Left kidney (tissue), 2 donors: ENCODE results near the gene ATP6V0A4. TPM values are rescaled to one million over a fixed set of nuclear protein-coding genes. Genes with fewer than 3 reads are reported as not detected.
A peak's percentile ranks its signal among the peaks of the same experiment; 100 is the strongest.
"Not testable (repeated sequence)": the region's sequence is repeated elsewhere in the genome, so short reads cannot be mapped to it uniquely, and the experiment has no call there.

Experiments used
- DNase-seq: peaks from one replicate; pipeline ENCODE4 v3.0.0-alpha.2; 2013
- polyA plus RNA-seq: library from polyadenylated mRNA; unstranded; fragments of 120-200 nt; gene quantifications from one replicate; pipeline ENCODE4 v1.2.1, GENCODE V29; 2013; ENCODE audit not compliant: insufficient read length

The ATP6V0A4 gene
- polyA plus RNA-seq, 1 donor: 58.9 TPM

DNA sequence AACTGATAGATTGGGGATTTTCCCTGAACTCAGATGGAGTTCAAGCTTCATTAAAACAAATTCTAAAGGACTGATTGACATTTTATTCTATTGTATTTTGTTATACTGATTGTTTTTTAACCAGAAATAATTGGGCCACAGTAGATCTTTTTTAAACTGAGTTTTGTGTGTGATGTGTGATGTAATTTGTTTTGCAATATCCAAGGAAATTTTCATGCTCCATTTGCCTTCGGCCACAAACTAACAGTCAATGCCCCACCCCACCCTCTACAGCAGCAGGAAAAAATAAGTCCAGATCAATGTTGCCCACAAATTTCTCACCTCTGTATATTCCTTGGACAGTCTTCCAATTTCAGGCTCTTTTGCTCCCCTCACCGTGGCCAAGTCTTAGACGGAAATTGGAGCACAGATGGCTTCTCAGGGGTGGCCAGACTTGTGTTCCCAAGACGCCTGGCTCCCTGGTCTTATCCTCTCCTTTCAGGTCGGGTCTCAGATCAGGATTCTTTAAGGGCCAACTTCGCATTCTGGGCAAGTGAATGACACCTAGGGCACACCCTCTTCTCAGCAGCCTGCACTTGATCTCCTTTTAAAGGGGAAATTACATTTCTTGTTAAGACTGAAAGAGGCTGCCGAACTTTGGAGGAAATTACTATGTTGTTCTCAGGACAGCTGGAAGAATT, 97.0 kb downstream of the ATP6V0A4 start, which contains the start of gene SVOPL:
TSS of gene SVOPL (minus strand) at position 506 of the 680 bp plus-strand sequence. CDS start 22,317 bp downstream, outside the sequence.
- DNase-seq: no peak

- DNase-seq: no peak
Observed at GRCh38 chr7:138699661-138700060, 98.3 kb downstream of the ATP6V0A4 start.

DNA sequence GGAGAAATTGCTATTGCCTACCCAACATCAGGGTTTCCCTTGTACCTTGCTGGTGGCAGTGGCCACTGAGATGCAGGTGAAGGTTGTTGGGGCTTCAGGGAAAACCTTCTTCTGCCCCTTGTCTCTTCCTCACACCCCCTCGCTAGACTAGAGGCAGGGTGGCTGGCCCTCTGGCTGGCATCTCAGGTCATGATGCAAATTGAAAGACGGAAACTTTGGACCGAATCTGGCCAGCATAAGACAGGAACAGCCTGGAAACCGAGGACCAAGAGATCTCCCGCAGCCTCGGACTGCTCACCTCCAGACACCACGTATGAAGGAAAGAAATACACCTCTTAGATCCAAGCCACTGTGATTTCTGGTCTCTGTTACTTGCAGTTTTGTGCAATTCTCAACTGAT, 99.7 kb downstream of the ATP6V0A4 start:
- DNase-seq: no peak

- DNase-seq: no peak
Observed at GRCh38 chr7:138697535-138698182, 100.3 kb downstream of the ATP6V0A4 start.

- DNase-seq: not testable (repeated sequence)
Observed at GRCh38 chr7:138695776-138696175, 102.2 kb downstream of the ATP6V0A4 start.

DNA sequence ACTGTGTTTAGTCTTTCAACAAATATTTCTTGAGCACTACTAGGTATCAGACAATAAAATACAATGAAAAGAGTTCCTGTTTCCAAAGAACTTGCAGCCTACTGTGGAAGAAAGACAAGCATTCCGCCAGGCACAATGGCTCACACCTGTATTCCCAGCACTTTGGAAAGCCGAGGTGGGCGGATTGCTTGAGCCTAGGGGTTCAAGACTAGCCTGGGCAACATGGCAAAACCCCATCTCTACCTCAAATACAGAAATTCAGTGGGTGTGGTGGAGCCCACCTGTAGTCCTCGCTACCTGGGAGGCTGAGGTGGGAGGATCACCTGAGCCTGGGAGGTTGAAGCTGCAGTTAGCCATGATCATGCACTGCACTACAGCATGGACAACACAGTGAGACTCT, 102.9 kb downstream of the ATP6V0A4 start:
- DNase-seq: no peak

DNA sequence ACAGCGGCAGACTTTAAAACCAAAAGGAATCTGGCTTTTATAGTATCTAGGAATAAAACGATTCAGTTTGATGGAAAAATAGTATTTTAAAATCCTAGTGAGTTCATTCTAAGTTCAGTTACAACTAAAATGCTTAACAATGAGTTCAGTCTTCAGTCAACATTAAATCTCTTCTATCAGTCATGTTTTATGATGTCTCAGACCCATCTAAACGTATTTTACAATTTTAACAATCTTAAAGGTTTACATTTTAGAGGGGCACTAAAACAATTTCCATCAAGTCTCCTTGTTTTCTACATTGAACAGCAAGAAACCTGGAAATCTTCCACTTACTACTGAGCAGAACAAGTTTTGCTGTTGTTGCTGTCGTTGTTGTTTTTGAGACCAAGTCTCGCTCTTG, 106.8 kb downstream of the ATP6V0A4 start:
- DNase-seq: peak; percentile 33

DNA sequence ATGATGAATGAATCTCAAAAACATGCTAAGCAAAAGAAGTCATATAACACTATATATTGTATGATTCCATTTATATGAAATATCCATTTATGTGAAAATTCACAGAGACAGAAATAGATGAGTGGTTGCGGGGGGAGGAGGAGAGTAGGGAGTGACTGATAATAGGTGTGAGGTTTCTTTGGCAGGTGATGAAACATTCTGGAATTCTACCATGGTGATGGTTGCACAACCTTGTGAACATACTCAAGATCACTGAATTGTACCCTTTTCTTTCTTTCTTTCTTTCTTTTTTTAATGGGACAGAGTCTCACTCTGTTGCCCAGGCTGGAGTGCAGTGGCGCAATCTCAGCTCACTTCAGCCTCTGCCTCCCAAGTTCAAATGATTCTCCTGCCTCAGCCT, 107.5 kb downstream of the ATP6V0A4 start:
- DNase-seq: no peak

- DNase-seq: not testable (repeated sequence)
Observed at GRCh38 chr7:138688037-138688436, 110.0 kb downstream of the ATP6V0A4 start.

DNA sequence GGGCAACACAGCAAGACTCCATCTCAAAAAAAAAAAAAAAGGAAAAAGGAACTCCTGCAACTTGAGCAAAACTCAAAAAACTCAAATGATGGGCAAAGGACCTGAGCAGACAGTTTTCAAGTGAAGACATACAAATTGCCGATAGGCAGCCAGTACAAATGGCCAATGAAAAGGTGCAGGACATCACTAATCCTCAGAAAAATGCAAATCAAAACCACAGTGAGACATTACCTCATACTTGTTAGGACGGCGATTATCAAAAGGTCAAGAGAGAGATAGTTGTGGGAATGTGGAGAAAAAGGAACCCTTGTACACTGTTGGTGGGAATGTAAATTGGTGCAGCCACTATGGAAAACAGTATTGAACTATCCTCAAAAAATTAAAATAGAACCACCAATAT, 113.7 kb downstream of the ATP6V0A4 start:
- DNase-seq: no peak

GRCh38 chr7:138679793-138680192, 118.2 kb downstream of the ATP6V0A4 start:
- no peak for DNase-seq

DNA sequence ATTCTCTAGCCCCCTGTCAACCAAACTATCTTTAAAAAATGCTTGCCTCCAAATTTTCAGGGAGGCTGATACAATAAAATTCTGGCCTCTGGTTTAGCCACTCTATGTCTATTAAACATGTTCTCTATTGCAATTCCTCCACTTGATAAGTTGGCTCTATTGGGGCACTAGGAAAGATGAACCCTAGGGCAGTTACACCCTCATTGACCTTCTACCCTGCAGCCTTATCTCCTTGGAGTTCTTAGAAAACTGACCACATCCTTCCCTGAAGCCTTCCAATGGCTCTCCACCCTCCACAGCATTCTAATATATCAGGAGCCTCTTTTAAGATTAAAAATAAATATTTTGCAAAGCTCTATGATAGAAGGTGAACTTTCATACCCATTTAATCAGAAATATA, 127.4 kb downstream of the ATP6V0A4 start:
- no peak for DNase-seq

DNA sequence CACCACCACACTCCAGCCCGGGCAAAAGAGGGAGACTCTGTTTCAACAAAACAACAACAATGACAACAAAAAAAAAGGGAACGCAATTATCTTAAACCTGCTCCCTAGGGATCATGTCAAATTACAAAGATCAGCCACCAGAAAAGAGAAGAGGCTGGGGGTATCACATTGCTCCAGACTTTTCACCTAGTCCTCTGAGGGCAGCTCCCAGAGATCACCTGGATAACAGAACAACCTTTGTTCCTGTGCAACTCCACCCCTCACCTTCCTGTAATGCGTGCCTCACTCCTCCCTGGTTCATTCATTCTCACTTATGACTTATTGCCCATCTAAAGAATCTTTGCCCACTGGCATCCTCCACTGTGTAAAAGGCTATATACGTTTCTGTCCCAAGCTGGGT, 128.6 kb downstream of the ATP6V0A4 start:
- no peak for DNase-seq

DNA sequence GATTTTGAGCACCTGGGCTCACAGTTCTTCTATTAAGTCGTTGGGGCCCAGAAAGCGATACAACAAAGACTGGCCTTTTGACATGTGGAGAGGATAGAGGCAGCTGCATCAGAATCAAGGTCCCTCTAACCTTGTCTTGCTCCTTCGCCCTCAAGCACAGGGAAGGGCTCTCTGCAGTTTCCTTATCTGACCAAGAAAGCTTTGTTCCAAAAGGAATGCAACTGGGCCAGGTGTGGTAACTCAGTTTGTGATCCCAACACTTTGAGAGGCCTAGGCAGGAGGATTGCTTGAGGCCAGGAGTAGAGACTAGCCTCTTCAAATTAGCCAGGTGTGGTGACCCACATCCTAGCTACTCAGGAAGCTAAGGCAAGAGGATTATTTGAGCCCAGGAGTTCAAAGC, 129.1 kb downstream of the ATP6V0A4 start:
- no peak for DNase-seq

DNA sequence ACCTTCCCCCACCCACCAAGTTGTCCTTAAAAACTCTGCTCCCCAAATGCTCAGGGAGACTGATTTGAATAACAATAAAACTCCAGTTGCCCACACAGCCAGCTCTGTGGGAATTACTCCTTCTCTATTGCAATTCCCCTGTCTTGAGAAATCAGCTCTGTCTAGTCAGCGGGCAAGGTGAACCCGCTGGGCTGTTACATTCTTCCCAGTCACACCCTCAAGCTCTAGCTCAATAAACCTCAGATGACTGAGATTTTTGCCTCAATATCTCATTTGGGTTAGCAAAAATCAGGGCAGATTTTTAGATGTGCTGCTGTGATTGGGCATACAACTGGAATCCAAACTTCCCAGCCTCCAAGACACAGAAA, 129.8 kb downstream of the ATP6V0A4 start:
- DNase-seq: no peak

DNA sequence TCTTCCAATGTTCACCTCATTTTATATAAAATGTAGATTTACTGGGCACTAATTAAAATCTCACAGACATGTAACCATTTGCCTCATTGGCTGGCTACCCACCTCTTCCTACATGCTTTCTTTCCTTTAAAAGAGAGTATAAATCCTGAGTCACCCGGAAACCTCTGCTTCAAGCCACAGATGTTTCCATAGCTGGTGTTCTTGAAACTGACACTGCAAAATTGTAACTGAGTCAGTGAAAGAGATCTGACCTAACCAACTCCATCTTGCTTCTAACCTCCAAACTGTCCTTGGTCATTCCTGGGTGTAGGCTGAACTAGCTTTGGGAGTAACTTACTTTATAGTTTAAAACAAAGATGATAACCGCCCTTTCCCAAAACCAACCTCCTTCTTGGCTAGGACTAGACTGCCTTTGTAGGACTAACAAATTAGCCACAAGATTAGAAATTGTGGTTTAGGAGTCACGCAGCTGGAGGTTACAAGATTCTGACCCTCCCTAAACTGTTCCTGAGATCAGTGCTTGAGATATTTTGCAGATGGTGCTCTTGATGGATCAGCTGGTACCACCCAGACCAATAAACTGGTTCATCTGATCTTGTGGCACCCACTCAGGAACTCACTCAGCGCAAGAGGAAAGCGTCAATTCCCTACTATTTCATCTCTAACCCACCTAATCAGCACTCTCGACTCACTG, 130.3 kb downstream of the ATP6V0A4 start:
- no peak for DNase-seq

DNA sequence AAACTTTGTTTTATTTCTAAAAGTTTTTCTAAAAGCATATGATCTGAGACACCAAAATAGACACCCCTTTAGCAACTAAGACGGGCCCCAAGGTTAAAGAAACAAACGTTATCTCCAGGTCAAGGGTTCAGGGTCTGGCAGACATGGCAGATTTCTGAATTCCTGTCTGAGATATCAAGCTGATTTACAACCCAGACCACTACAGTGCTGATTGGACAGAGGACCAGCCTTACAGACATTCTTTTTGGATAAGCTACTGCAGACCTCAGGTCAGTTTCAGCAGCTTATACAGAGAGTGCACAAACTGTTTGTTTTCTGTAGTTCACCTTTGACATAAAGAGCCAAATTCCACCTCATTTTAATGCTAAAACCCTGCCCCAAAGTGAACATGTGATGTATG, 131.6 kb downstream of the ATP6V0A4 start:
- no peak for DNase-seq

DNA sequence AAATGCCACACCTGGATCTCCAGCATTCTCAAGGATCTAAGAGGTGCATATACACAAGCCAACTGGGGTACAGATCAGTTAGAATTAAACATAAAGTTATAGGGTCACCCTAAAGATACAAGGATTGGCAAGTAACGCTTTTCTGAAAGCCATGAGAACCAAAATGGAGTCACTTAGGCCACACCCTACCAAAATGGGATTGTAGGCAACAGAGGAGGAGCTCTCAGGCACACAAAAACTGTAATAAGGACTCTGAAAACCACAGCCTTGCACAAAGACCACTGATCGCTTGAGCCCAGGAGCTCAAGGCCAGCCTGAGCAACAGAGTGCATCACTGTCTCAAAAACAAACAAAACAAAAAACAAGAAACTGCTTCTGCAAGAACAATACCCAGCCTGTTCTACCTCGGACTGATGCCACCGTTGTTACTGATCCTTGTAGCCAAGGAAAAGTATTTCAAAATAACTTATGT, 132.3 kb downstream of the ATP6V0A4 start:
- no peak for DNase-seq

DNA sequence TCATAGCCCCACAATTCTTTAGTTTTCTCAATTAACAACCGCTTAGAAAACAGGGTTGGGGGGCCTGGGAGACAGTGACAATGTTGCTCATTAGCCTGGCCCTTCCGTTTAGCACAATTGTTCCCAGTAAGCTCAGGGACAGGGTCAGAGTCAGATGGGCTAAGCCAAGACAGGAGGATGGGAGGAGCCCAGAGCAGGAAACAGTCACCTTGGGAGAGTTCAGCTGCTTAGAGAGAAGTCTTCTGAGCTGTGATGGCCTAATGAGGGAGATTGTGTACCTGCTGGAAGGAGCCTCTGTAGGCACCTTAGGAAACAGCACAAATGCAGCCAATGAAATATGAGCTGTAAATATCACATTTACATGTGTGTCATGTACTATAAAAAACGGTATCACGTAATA, 132.7 kb downstream of the ATP6V0A4 start:
- DNase-seq: no peak

DNA sequence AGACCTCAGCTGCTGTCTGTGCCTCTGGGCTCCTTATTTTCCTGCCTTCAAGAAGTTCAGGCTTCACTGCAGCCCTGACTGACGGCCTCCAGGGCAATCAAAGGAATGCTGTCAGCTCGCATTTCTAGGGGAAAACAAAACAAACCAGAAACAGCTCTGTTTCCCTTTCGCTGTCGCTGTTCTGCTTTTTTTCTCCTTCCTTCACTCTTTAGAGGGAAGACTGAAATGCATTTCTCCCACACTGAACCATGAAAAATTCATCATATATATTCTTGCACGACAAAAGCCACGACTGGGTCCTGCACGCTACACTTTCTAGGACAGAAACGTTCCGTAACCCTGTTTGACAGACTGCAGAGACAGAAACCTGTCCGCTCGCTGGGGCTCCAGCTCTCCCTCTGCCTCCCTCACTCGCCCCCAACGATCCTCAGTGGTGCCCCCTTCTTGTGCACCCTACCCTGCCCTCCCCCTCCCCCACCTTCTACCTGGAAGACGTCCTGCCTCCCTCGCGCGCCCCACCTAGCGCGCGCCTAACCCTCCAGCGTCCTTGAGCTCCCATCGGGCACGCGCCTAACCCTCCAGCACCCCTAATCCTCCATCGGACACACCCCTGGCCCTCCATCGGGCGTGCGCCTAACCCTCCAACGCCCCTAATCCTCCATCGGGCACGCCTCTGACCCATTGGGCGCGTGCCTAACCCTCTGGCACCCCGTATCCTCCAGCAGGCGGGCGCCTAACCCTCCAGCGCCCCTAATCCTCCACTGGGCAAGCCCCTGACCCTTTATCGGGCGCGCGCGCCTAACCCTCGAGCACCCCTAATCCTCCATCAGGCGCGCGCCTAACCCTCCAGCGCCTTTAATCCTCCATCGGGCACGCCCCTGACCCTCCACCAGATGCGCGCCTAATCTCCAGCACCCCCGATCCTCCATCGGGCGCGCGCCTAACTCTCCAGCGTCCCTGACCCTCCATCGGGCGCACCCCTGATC, 134.0 kb downstream of the ATP6V0A4 start:
- DNase-seq: peak; percentile 64

DNA sequence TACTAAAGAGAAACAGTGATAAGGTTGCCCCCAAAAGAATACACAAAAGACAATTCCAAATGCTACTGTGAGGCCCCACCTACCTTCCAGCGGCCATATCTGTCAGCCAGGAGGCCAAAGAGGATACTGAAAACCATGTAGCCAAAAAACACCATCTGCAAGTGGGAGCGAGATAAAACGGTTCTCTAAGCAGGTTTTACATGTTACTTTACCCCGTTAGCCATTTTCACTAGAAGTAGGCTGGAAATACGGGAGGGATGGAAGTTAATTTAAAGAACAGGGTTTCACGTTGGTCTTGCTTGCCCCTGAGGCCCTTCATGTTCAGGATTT, 135.0 kb downstream of the ATP6V0A4 start:
- DNase-seq: no peak
